Vein endothelial cell (primary cell): ENCODE data around the gene NMD3. TPM values are rescaled to one million over a fixed set of nuclear protein-coding genes. Genes with fewer than 3 reads are reported as not detected.

Experiments used
- small RNA-seq: library from RNA; depleted of rRNA; stranded (forward); fragments of <200 nt; gene quantifications from one replicate; pipeline ENCODE3, GENCODE V24; 2012
- total RNA-seq: library from RNA; depleted of rRNA; stranded (reverse); fragments of >200 nt; gene quantifications from 2 replicates; pipeline ENCODE4 v1.2.3, GENCODE V29; 2012

The NMD3 gene
- 67.9 and 89.2 TPM in 2 replicates for total RNA-seq

DNA sequence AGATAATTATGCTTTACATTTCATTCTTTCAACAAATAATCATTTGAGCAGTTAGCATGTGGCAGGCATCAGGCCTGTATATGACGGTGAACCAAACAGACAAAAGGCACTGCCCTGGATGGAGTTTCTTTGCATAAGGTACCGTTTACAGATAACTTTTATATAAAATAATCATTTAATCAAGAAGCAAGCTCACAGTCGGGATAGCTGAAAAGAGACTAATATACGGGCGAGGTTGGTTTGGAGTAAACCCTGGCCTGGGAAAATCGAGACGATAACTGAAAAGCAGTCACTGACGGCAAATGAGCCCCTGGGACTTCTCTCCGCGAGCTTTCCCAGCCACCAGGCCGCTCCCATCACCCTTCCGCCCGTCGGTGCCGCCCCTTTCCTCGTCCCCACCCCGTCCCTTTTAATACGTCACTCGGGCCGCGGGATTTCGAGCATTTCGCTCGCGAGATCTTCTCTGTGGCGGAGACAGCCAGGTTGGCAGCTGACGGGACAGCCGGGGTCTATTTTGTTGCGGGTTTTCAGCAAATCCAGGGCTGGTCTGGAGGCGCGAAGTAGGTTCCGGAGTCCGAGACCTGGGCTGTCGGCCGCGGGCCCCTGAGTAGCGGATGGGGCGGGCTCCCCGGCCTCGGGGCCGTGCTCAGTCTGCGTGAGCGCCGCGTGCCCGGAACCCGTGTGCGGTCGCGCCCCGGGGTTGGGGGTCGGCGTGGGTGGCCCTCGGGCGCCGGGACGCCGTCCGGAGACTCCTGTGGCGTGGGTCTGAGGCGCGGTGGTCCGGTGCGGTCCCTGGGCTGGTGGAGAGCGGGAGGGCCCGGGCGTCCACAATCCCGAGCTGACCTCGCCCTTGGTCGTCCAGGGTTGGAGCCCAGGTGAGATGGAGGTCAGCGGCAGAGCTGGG is at the start of gene NMD3:
NMD3 (plus strand) TSS at position 462 of the 904 bp plus-strand sequence. CDS start 703 bp downstream, outside the sequence.

Small RNA genes lying within 50 kb of the gene (small RNA-seq; reads per million reads assigned to genes)
- gene AC108738.1: not detected

Other genes starting within 250 kb of the NMD3 start
- 10.1 and 21.2 TPM in 2 replicates for gene B3GALNT1, start 116.0 kb upstream of the NMD3 start, total RNA-seq
- not detected in 2 replicates for gene SPTSSB, start 150.2 kb downstream of the NMD3 start, total RNA-seq